ENCODE measurements around the gene USP24. TPM values are rescaled to one million over a fixed set of nuclear protein-coding genes. Genes with fewer than 3 reads are reported as not detected.
A peak's percentile ranks its signal among the peaks of the same experiment; 100 is the strongest.
"Not testable (repeated sequence)": the region's sequence is repeated elsewhere in the genome, so short reads cannot be mapped to it uniquely, and the experiment has no call there.

USP24 gene
- polyA plus RNA-seq, 6 donors from 2014 or later: 4.6 to 15.2 (median 8.5) TPM

- H3K9me3 Mint-ChIP-seq; H3K36me3 Mint-ChIP-seq; ATAC-seq (ENCODE audit: low read depth in 2 of 2); DNase-seq; H3K27ac Mint-ChIP-seq; H3K4me1 Mint-ChIP-seq; H3K4me3 Mint-ChIP-seq: not testable (repeated sequence)
- H3K27me3 Mint-ChIP-seq: peaks cover 26 to 54% (median 35%) of the 10 kb centered on the region in 3 donors
Observed at GRCh38 chr1:55031098-55031497, 184.1 kb downstream of the USP24 start.

GRCh38 chr1:55026682-55027081 lies 188.5 kb downstream of the USP24 start:
- H3K27me3 Mint-ChIP-seq: peaks cover 6 to 50% (median 10%) of the 10 kb centered on the region in 3 donors
- H3K27ac Mint-ChIP-seq; H3K9me3 Mint-ChIP-seq; H3K4me3 Mint-ChIP-seq; DNase-seq; H3K4me1 Mint-ChIP-seq; H3K36me3 Mint-ChIP-seq; ATAC-seq (ENCODE audit: low read depth in 2 of 2): not testable (repeated sequence)

GRCh38 chr1:55024163-55024562 lies 191.0 kb downstream of the USP24 start:
- DNase-seq; H3K9me3 Mint-ChIP-seq; H3K36me3 Mint-ChIP-seq; H3K4me3 Mint-ChIP-seq; H3K27ac Mint-ChIP-seq; H3K4me1 Mint-ChIP-seq; ATAC-seq (ENCODE audit: low read depth in 2 of 2): not testable (repeated sequence)
- H3K27me3 Mint-ChIP-seq: peaks cover 0 to 45% (median 19%) of the 10 kb centered on the region in 3 donors

GRCh38 chr1:55021942-55022546 lies 193.1 kb downstream of the USP24 start:
- DNase-seq (peak; percentile 17), ATAC-seq (ENCODE audit: low read depth in 2 of 2) (peak; percentile 48 to 58)
- H3K4me1 Mint-ChIP-seq: peaks cover 0 to 8% (median 0%) of the 10 kb centered on the region in 3 donors
- H3K27me3 Mint-ChIP-seq: peaks cover 0 to 54% (median 22%) of the 10 kb centered on the region in 3 donors
- H3K36me3 Mint-ChIP-seq: no peaks in the 10 kb centered on the region
- no peaks in the 10 kb centered on the region for H3K9me3 Mint-ChIP-seq
- no peak overlapping the region for H3K4me3 Mint-ChIP-seq
- H3K27ac Mint-ChIP-seq: no peak overlapping the region

- no peaks in the 10 kb centered on the region for H3K36me3 Mint-ChIP-seq
- no peak overlapping the region for H3K27ac Mint-ChIP-seq
- peaks cover 0 to 1% (median 0%) of the 10 kb centered on the region in 7 donors for H3K9me3 Mint-ChIP-seq
- DNase-seq (no peak), ATAC-seq (ENCODE audit: low read depth in 2 of 2) (no peak)
- peaks cover 3 to 71% (median 49%) of the 10 kb centered on the region in 3 donors for H3K27me3 Mint-ChIP-seq
- no peak overlapping the region for H3K4me3 Mint-ChIP-seq
- H3K4me1 Mint-ChIP-seq: peaks cover 0 to 4% (median 0%) of the 10 kb centered on the region in 3 donors
Observed at GRCh38 chr1:55018395-55018794, 196.8 kb downstream of the USP24 start.

Other genes starting within 250 kb of the USP24 start
- not detected for gene TMEM61, start 234.7 kb downstream of the USP24 start, polyA plus RNA-seq (ENCODE audit: low read depth in 6 of 6)
- gene BSND, start 216.4 kb downstream of the USP24 start, polyA plus RNA-seq (ENCODE audit: low read depth in 6 of 6): not detected
- gene PCSK9, start 175.8 kb downstream of the USP24 start, polyA plus RNA-seq (ENCODE audit: low read depth in 6 of 6): not detected